HS-5 (cell line): ENCODE data around the gene ZC3H13.
"Not testable (repeated sequence)": the region's sequence is repeated elsewhere in the genome, so short reads cannot be mapped to it uniquely, and the experiment has no call there.

Experiments used
- DNase-seq: peaks from one replicate; pipeline ENCODE4 v3.0.0-alpha.2; 2012; ENCODE audit warnings: low read depth

Gene ZC3H13

GRCh38 chr13:46010148-46010547 lies 42.4 kb downstream of the ZC3H13 start:
- DNase-seq, result no peak

- DNase-seq, result no peak
Measured at GRCh38 chr13:46008631-46009030, 43.9 kb downstream of the ZC3H13 start.

- no peak for DNase-seq
Measured at GRCh38 chr13:46006688-46007452, 45.7 kb downstream of the ZC3H13 start.

GRCh38 chr13:46004491-46004890 lies 48.1 kb downstream of the ZC3H13 start:
- no peak for DNase-seq

- DNase-seq, result no peak
Measured at GRCh38 chr13:45996631-45997030, 55.9 kb downstream of the ZC3H13 start.

GRCh38 chr13:45995245-45995644 lies 57.3 kb downstream of the ZC3H13 start:
- DNase-seq, result no peak

- no peak for DNase-seq
Measured at GRCh38 chr13:45994752-45995151, 57.8 kb downstream of the ZC3H13 start.

GRCh38 chr13:45989607-45990006 lies 62.9 kb downstream of the ZC3H13 start:
- DNase-seq, result no peak

- not testable (repeated sequence) for DNase-seq
Measured at GRCh38 chr13:45981127-45981526, 71.4 kb downstream of the ZC3H13 start.

- DNase-seq, result no peak
Measured at GRCh38 chr13:45975337-45975736, 77.2 kb downstream of the ZC3H13 start.

GRCh38 chr13:45974500-45974899 lies 78.0 kb downstream of the ZC3H13 start:
- no peak for DNase-seq

GRCh38 chr13:45967589-45967988 lies 85.0 kb downstream of the ZC3H13 start:
- no peak for DNase-seq

- no peak for DNase-seq
Measured at GRCh38 chr13:45966715-45967114, 85.8 kb downstream of the ZC3H13 start.

- DNase-seq, result no peak
Measured at GRCh38 chr13:45961468-45961867, 91.1 kb downstream of the ZC3H13 start.

GRCh38 chr13:45954836-45955800 lies 97.4 kb downstream of the ZC3H13 start:
- DNase-seq, result no peak

GRCh38 chr13:45953082-45953481 lies 99.5 kb downstream of the ZC3H13 start:
- DNase-seq, result no peak

GRCh38 chr13:45951724-45952123 lies 100.8 kb downstream of the ZC3H13 start:
- DNase-seq, result no peak

GRCh38 chr13:45951166-45951565 lies 101.4 kb downstream of the ZC3H13 start:
- DNase-seq, result no peak

GRCh38 chr13:45950386-45951000 lies 102.1 kb downstream of the ZC3H13 start:
- no peak for DNase-seq

- no peak for DNase-seq
Measured at GRCh38 chr13:45949161-45949560, 103.4 kb downstream of the ZC3H13 start.

- no peak for DNase-seq
Measured at GRCh38 chr13:45943965-45944364, 108.6 kb downstream of the ZC3H13 start.

- DNase-seq, result no peak
Measured at GRCh38 chr13:45943120-45943519, 109.4 kb downstream of the ZC3H13 start.

GRCh38 chr13:45941261-45941660 lies 111.3 kb downstream of the ZC3H13 start:
- no peak for DNase-seq
